B cell (primary cell): ENCODE data around the gene UTP15. TPM values are rescaled to one million over a fixed set of nuclear protein-coding genes. Genes with fewer than 3 reads are reported as not detected.

ENCODE experiments used
- ATAC-seq: fragments of 200-7000 bp; cut with Tn5 transposase; one replicate; pipeline ENCODE4 v1.10.0; 2021; ENCODE audit warnings: low read depth, mild to moderate bottlenecking, moderate number of reproducible peaks, moderate library complexity
- CTCF ChIA-PET: fragments of 350-600 bp; sonication (Branson Sonifier 250); formaldehyde crosslinking; loops from one replicate; lab custom pipeline; 2021; ENCODE audit warnings: antibody characterized with exemption, inconsistent platforms; lab: Charles Lee
- POLR2A ChIA-PET: fragments of 350-600 bp; sonication (Branson Sonifier 250); formaldehyde crosslinking; loops from one replicate; lab custom pipeline; 2021; ENCODE audit warnings: antibody characterized with exemption; lab: Charles Lee
- DNase-seq: peaks from one replicate; pipeline ENCODE4 v3.0.0; 2013
- H2AFZ ChIP-seq: 2 replicates; pipeline ENCODE4 v1.6.1; 2012; ENCODE audit warnings: mild to moderate bottlenecking, low read depth, low read length; ENCODE audit not compliant: insufficient read depth, poor library complexity, severe bottlenecking
- H3K27ac ChIP-seq, 2 donors: 1 replicate in 1 of 2; 2 replicates in 1 of 2; pipeline ENCODE4 v1.5.1; 2012 to 2013; ENCODE audit warnings: low read length in 2 of 2, mild to moderate bottlenecking in 2 of 2, moderate library complexity in 1 of 2
- H3K27me3 ChIP-seq, 4 experiments: fragments of 200-600 bp in 1 of 4; sonication (generic) in 1 of 4; replicated peaks in 1 of 4; 1 replicate in 2 of 4; 2 replicates in 2 of 4; pipeline versions ENCODE4 v1.6.1 to v1.7.0; 2013 to 2016; ENCODE audit warnings: low read length in 3 of 4, mild to moderate bottlenecking in 2 of 4, mixed read lengths in 1 of 4, moderate library complexity in 1 of 4; ENCODE audit not compliant: insufficient read depth in 4 of 4, control insufficient read depth in 3 of 4; ENCODE audit errors: control extremely low read depth in 1 of 4
- H3K36me3 ChIP-seq, 2 experiments: replicated peaks in 1 of 2; 1 replicate in 1 of 2; 2 replicates in 1 of 2; pipeline versions ENCODE4 v1.6.1 to v1.7.1; 2013; ENCODE audit warnings: low read length in 1 of 2; ENCODE audit not compliant: insufficient read depth in 2 of 2, control insufficient read depth in 1 of 2; ENCODE audit errors: control extremely low read depth in 1 of 2, extremely low read depth in 1 of 2
- H3K4me1 ChIP-seq, 2 donors: fragments of 200-600 bp in 1 of 2; sonication (generic) in 1 of 2; 1 replicate in 1 of 2; 2 replicates in 1 of 2; pipeline versions ENCODE4 v1.5.1 to v1.6.1; 2013 to 2017; ENCODE audit warnings: low read length in 2 of 2; ENCODE audit not compliant: control insufficient read depth in 2 of 2, insufficient read depth in 2 of 2
- H3K4me2 ChIP-seq: replicated peaks from 2 replicates; pipeline ENCODE3; 2012; ENCODE audit warnings: mild to moderate bottlenecking, low read depth, low read length; ENCODE audit not compliant: poor library complexity, severe bottlenecking
- H3K4me3 ChIP-seq, 5 experiments: fragments of 200-600 bp in 1 of 5; sonication (generic) in 1 of 5; 1 replicate in 3 of 5; 2 replicates in 2 of 5; pipeline versions ENCODE4 v1.5.1 to v1.7.0; 2011 to 2016; ENCODE audit warnings: low read length in 4 of 5, mild to moderate bottlenecking in 4 of 5, low read depth in 2 of 5, control low read depth in 1 of 5, moderate library complexity in 1 of 5; ENCODE audit not compliant: insufficient read depth in 1 of 5; ENCODE audit errors: control extremely low read depth in 1 of 5, extremely low read depth in 1 of 5
- H3K79me2 ChIP-seq: fragments of 200-600 bp; sonication (generic); one replicate; pipeline ENCODE4 v1.6.0; 2016; ENCODE audit warnings: low read length; ENCODE audit not compliant: control insufficient read depth, insufficient read depth
- H3K9ac ChIP-seq: fragments of 200-600 bp; sonication (generic); 2 replicates; pipeline ENCODE4 v1.6.1; 2017; ENCODE audit warnings: mild to moderate bottlenecking, low read length, moderate library complexity
- H3K9me3 ChIP-seq, 3 donors: one replicate each; pipeline versions ENCODE4 v1.6.1 to v1.7.1; 2013; ENCODE audit warnings: low read length in 2 of 3; ENCODE audit not compliant: control insufficient read depth in 2 of 3, insufficient read depth in 1 of 3; ENCODE audit errors: control extremely low read depth in 1 of 3
- H4K20me1 ChIP-seq: 2 replicates; pipeline ENCODE4 v1.6.0; 2012; ENCODE audit warnings: mild to moderate bottlenecking, low read length; ENCODE audit not compliant: insufficient read depth, control insufficient read depth, poor library complexity, severe bottlenecking
- H3K27ac Mint-ChIP-seq: one replicate; pipeline ENCODE4 v1.8.0; 2021; ENCODE audit warnings: mixed read lengths
- H3K27me3 Mint-ChIP-seq: one replicate; pipeline ENCODE4 v1.8.0; 2021; ENCODE audit warnings: mixed read lengths
- H3K4me1 Mint-ChIP-seq: one replicate; pipeline ENCODE4 v1.8.0; 2021; ENCODE audit warnings: mixed read lengths
- H3K4me3 Mint-ChIP-seq: one replicate; pipeline ENCODE4 v1.8.0; 2021; ENCODE audit warnings: mixed read lengths
- H3K9me3 Mint-ChIP-seq: one replicate; pipeline ENCODE4 v1.8.0; 2022; ENCODE audit warnings: mixed read lengths; ENCODE audit not compliant: insufficient read depth
- EZH2 ChIP-seq: IDR thresholded peaks from 2 replicates; pipeline ENCODE4 v1.6.1; 2012; ENCODE audit warnings: borderline replicate concordance, low read depth, mild to moderate bottlenecking, moderate library complexity, low read length; ENCODE audit not compliant: insufficient read depth, poor library complexity, severe bottlenecking
- WGBS: methylation state at CpG from one replicate; pipeline ENCODE4 v1.1.5; 2013; ENCODE audit warnings: missing lambda C conversion rate; ENCODE audit not compliant: insufficient coverage; 5-methylcytosine and 5-hydroxymethylcytosine counted together
- intact Hi-C: fragments of 100-400 bp; cut with micrococcal nuclease; formaldehyde crosslinking; loops from one replicate; pipeline ENCODE4 v1.10.0; 2022
- polyA plus RNA-seq: library from polyadenylated mRNA; depleted of rRNA; stranded (reverse); fragments of >200 nt; gene quantifications from 2 replicates; pipeline ENCODE4 v1.2.3, GENCODE V29; 2012
- total RNA-seq, 2 donors: library from RNA; stranded (reverse); fragments of 120-200 nt in 1 of 2; gene quantifications; 1 replicate in 1 of 2; 2 replicates in 1 of 2; pipeline versions ENCODE4 v1.2.3 to v1.2.4, GENCODE V29; 2013 to 2022
- TF ChIP-seq, protein P1 (sequence below): fragments of 200-600 bp; IDR thresholded peaks from one replicate; pipeline ENCODE4 v1.8.0; 2022; ENCODE audit warnings: antibody characterized with exemption, mild to moderate bottlenecking

The UTP15 gene
- total and polyA plus RNA-seq, 2 donors (not counting 1 experiment from before 2014, with no cell fraction given) = 17.1 to 25.3 TPM

DNA sequence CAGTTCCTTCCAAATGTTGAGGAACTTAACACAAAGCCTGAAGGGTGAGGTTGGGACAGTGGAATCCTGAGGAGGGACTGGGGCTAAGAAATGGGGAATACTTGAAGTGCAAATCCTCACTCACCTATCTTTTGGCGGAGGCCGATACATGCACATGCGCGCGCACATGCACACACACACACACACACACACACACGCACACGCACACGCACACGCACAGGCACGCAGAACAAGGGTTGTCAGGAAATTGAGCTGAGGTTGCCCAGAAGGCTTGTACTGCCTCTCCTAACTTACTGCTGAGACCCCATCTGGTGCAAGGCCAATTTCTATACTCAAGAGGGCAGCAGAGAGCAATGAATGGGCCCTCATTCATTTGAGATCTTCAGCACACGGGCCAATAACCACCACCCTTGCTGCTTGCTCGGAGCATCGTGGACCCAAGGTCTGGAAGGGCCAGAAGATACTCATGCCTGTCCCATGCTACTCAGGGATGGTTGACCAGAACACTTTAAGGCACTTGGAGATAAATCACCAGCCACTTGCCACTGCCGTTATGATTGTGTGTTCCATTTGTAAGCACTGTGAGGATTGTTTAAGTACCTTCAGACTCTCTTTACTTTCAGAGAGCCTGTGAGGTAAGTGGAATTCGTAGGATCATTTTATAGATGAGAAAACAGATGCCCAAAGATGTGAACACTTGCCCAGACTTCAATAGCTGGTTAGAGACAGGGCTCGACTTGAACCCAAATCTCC lies 45.8 kb upstream of the UTP15 start:
- ChIA-PET POLR2A (no interaction called here), CTCF (interaction anchor here (1.0 to 7.1 kb wide), 6 partner anchors 10 to 47 kb away, joined by 3 to 103 read pairs (median 7); no protein-coding TSS in a partner anchor)
- Mint-ChIP-seq H3K4me3 (peak overlapping the region; percentile 20), H3K4me1 (peaks cover 7% of the 10 kb centered on the region), H3K9me3 (no peaks in the 10 kb centered on the region), H3K27me3 (no peaks in the 10 kb centered on the region), H3K27ac (no peak overlapping the region)
- peak; percentile 95 for ATAC-seq
- WGBS = 11% methylated on average over 14 of the region's 16 CpGs
- peak; percentile 81 for DNase-seq
- intact Hi-C loops = loop anchor here (1.0 kb wide), 2 partner anchors 18 to 21 kb away; partner anchors contain the start of gene BTF3
- Histone ChIP-seq H3K9me3 (no peaks in the 10 kb centered on the region), H2AFZ (peak overlapping the region; percentile 32), H3K9ac (no peak overlapping the region), H3K79me2 (no peaks in the 10 kb centered on the region), H3K4me1 (peaks cover 0 to 4% of the 10 kb centered on the region in 2 donors), H3K27me3 (no peaks in the 10 kb centered on the region), H3K27ac (no peak overlapping the region), H3K36me3 (no peaks in the 10 kb centered on the region), H4K20me1 (no peaks in the 10 kb centered on the region), H3K4me3 (no peak overlapping the region), H3K4me2 (peak overlapping the region; percentile 25)
- TF ChIP-seq EZH2 = no peak
- TF ChIP-seq, protein P1, sequence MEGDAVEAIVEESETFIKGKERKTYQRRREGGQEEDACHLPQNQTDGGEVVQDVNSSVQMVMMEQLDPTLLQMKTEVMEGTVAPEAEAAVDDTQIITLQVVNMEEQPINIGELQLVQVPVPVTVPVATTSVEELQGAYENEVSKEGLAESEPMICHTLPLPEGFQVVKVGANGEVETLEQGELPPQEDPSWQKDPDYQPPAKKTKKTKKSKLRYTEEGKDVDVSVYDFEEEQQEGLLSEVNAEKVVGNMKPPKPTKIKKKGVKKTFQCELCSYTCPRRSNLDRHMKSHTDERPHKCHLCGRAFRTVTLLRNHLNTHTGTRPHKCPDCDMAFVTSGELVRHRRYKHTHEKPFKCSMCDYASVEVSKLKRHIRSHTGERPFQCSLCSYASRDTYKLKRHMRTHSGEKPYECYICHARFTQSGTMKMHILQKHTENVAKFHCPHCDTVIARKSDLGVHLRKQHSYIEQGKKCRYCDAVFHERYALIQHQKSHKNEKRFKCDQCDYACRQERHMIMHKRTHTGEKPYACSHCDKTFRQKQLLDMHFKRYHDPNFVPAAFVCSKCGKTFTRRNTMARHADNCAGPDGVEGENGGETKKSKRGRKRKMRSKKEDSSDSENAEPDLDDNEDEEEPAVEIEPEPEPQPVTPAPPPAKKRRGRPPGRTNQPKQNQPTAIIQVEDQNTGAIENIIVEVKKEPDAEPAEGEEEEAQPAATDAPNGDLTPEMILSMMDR = peak; percentile 78

DNA sequence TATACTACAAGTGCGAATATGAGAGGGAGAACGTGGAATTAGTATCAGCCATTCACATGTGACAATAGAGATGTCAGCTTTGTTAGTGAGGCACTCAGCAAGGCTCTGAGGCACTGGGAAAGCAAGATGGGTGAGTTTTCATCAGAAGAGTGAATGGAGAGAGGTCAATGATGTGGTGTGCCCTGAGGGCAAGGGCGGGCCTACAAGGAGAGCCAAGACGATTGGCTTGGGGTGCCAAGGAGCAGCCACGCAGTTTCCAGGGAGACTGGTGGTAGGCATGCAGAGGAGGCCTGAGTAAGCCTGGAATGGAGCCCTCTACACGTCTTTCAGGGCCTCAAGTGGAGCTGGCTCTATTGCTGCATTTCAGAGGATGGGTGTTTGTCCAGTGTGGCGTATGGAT lies 42.6 kb upstream of the UTP15 start:
- Histone ChIP-seq H3K9me3 (no peaks in the 10 kb centered on the region), H3K27me3 (no peaks in the 10 kb centered on the region), H3K4me2 (no peak overlapping the region), H3K9ac (no peak overlapping the region), H3K27ac (no peak overlapping the region), H3K36me3 (no peaks in the 10 kb centered on the region), H4K20me1 (no peaks in the 10 kb centered on the region), H3K4me3 (no peak overlapping the region), H2AFZ (no peak overlapping the region), H3K79me2 (no peaks in the 10 kb centered on the region), H3K4me1 (peaks cover 0 to 4% of the 10 kb centered on the region in 2 donors)
- TF ChIP-seq, protein P1 = no peak
- TF ChIP-seq EZH2 = no peak
- CTCF ChIA-PET = interaction anchor here (0.7 to 7.1 kb wide), 3 partner anchors 13 to 332 kb away, joined by 3 to 103 read pairs (median 39); no protein-coding TSS in a partner anchor
- H3K4me3 Mint-ChIP-seq = no peak overlapping the region
- POLR2A ChIA-PET = no interaction called here
- no peak overlapping the region for H3K27ac Mint-ChIP-seq
- H3K27me3 Mint-ChIP-seq = peaks cover 4% of the 10 kb centered on the region
- no peaks in the 10 kb centered on the region for H3K9me3 Mint-ChIP-seq
- 93% methylated on average over 4 of the region's 7 CpGs for WGBS
- H3K4me1 Mint-ChIP-seq = peaks cover 7% of the 10 kb centered on the region
- ATAC-seq (no peak), DNase-seq (no peak)
- intact Hi-C loops = no loop called here
